ES-I3 (cell line): Measurements from ENCODE around the gene POMT1.

ENCODE experiments used
- H3K36me3 ChIP-seq: 2 replicates; pipeline ENCODE4 v1.6.1; 2013; ENCODE audit warnings: mild to moderate bottlenecking, low read length, control low read depth, moderate library complexity; ENCODE audit not compliant: insufficient read depth
- H3K4me1 ChIP-seq: 2 replicates; pipeline ENCODE4 v1.6.1; 2013; ENCODE audit warnings: mild to moderate bottlenecking, control low read depth, low read length; ENCODE audit not compliant: insufficient read depth
- H3K9ac ChIP-seq: 2 replicates; pipeline ENCODE4 v1.6.1; 2013; ENCODE audit warnings: low read depth, mild to moderate bottlenecking, low read length, moderate library complexity
- H3K9me3 ChIP-seq: 2 replicates; pipeline ENCODE4 v1.6.1; 2013; ENCODE audit warnings: mild to moderate bottlenecking, low read length, moderate library complexity; ENCODE audit not compliant: control insufficient read depth, insufficient read depth

The POMT1 gene

DNA sequence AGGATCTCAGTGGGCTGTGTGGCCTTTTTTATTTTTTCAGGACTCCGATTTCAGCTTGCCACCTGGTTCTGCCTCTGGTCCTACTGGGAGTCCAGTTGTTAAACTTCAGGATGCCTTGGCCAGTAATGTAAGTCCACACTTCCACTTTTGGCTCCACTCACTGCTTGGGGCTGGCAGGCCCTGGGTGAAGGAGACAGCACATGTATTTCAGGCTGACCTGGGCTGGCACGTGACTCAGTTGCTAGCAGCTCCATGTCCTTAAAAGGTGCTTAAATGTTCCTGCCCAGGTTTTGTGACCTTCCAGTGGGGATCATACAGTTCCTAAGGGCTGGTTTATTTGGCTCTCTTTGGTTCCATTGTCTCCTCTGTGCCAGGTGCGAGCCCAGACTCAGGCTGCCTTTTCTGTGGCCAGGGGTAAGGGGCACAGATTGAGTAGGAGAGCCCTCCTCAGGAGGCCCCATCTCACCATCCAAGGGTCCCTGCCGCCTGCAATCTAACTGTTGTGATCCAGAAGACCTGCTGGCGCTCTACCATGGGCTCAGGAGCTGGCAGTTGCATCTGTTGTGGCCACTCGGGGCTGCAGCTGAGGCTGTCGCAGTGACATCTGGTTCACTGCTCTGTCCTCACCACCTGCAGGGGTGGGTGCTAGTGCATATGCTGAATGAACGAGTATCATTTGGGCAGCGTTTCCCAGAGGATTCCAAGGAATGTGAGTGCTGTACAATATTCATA, 19.2 kb upstream of the POMT1 start:
- no peak overlapping the region for H3K9ac ChIP-seq
- H3K4me1 ChIP-seq = no peaks in the 10 kb centered on the region
- no peaks in the 10 kb centered on the region for H3K9me3 ChIP-seq
- peaks cover 61% of the 10 kb centered on the region for H3K36me3 ChIP-seq

DNA sequence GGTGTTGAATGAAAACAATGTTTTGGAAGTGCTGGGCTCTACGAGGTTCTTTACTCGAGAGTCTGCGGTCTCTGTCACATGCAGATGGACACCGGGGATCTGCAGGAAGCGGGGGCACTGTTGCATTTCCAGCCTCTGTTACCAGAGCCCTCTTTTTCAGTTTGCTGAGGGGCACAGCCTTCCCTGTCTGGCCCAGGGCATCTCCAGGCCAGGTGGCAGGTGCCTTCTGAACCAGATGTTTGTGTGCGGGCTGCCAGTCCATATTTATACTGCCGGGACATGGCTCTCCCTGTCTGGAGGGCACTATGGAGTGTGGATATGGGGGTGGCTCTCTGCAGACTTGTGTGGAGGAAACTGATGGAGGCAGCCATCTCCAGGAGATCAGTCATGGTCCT, 18.7 kb upstream of the POMT1 start:
- no peak overlapping the region for H3K9ac ChIP-seq
- H3K36me3 ChIP-seq = peaks cover 56% of the 10 kb centered on the region
- no peaks in the 10 kb centered on the region for H3K9me3 ChIP-seq
- H3K4me1 ChIP-seq = no peaks in the 10 kb centered on the region

DNA sequence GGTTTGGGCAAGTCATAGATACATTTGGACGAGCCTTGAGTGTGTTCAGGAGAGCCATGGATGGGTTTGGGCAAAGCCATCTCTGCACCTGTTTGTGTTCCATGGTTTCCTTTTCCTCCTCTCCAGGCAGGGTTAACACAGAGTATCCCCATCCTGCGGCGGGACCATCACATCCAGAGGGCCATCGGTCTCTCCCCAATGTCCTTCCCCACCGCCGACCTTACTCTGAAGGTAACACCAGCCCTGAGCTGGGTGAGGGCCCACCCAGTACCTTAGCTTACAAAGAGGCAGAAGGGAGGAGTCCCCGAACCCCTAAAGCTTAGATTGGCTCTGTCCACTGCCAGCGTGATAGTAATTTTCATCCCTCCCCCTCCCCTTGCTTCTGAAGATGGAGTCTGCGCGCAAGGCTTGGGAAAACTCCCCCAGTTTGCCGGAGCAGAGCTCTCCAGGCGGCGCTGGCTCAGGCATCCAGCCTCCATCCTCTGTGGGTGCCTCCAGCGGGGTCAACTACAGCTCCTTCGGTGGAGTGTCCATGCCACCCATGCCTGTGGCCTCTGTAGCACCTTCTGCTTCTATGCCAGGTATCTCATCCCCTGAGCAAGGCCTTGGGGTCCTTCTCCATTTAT, 18.0 kb upstream of the POMT1 start:
- Histone ChIP-seq H3K9me3 (no peaks in the 10 kb centered on the region), H3K9ac (no peak overlapping the region), H3K36me3 (peaks cover 55% of the 10 kb centered on the region), H3K4me1 (no peaks in the 10 kb centered on the region)

DNA sequence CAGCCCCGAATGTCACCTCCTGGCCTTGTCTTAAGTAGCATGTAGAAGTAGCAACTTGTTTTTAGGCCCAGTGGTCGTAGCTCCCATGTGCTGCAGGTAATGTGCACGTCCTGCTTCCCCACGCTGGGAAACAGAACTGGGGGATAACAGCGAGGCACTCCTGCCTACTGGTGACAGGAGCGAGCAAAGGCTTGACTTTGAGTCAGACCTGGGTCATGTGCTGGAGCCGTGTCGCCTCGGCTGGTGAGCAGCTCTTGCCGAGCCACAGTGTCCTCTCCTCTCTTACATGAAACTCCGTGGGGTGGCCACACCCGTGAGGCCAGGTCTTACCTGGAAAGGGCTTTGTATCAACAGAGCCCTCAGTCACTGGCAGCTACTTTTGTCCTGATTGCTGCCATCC, 17.5 kb upstream of the POMT1 start:
- Histone ChIP-seq H3K9ac (no peak overlapping the region), H3K36me3 (peaks cover 54% of the 10 kb centered on the region)

DNA sequence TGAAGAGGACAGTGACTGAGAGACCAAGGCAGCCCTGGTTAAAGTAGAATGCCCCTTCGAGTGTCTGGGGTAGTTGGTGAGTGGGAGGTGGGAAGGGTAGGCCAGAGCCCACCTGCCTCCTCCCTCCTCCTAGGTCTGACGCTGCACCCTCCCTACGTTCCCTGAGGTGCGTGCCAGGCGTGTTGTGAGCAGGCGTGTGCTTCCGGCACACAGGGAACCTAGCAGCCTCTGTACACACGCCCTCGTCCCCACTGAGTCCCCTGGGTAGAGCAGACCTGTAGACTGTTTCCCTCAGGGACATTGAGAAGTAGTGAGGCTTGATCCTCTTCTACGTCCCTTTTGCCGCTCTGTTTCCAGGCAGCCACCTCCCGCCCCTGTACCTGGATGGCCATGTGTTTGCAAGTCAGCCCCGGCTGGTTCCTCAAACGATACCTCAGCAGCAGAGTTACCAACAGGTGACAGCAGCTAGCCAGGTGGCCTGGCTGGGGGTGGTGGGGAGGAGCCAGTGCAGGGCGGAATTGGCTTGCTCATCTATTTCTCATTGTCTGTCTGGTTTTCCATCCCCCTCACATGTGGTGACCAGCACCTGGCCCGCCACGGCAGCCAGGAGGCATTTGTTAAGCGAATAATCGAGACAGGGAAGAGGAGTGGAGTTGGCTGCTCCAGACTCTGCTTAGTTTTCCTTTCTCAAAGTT, 16.8 kb upstream of the POMT1 start:
- Histone ChIP-seq H3K36me3 (peaks cover 54% of the 10 kb centered on the region), H3K4me1 (no peaks in the 10 kb centered on the region), H3K9ac (no peak overlapping the region), H3K9me3 (no peaks in the 10 kb centered on the region)

More for the DNA sequence above, 17.5 kb upstream of the POMT1 start:
- Histone ChIP-seq H3K9me3 (no peaks in the 10 kb centered on the region), H3K4me1 (no peaks in the 10 kb centered on the region)

DNA sequence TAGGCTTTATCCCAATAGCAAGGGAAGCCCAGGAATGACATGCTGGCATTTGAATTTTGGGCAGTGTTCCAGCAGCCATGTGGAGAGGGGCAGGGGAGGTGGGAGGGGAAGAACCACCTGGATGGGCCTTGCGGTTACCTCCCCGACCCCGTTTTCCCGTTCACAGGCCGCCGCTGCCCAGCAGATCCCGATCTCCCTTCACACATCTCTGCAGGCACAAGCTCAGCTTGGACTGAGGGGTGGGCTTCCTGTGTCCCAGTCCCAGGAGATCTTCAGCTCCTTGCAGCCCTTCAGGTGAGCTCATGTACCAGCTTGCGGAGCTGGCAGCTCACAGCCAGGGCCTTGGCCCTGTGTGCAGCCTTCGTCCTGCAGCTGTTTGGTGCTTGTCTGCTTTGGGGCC, 15.7 kb upstream of the POMT1 start:
- no peaks in the 10 kb centered on the region for H3K4me1 ChIP-seq
- peaks cover 62% of the 10 kb centered on the region for H3K36me3 ChIP-seq
- H3K9me3 ChIP-seq = no peaks in the 10 kb centered on the region
- no peak overlapping the region for H3K9ac ChIP-seq

DNA sequence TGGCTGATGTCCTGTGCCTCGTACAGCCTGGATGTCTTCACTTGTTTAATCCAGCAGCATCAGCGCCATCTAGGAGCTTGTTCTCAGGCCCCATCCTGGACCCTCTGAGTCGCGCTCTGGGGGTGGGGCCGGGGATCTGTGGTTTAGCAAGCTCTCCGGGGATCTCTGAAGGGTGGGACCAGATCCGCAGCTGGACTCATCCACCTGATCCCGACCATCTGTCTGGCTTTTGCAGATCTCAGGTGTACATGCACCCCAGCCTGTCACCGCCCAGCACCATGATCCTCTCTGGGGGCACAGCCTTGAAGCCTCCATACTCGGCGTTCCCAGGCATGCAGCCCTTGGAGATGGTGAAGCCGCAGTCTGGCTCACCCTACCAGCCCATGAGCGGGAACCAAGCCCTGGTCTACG, 15.1 kb upstream of the POMT1 start:
- Histone ChIP-seq H3K36me3 (peaks cover 66% of the 10 kb centered on the region), H3K9ac (no peak overlapping the region), H3K4me1 (no peaks in the 10 kb centered on the region)

DNA sequence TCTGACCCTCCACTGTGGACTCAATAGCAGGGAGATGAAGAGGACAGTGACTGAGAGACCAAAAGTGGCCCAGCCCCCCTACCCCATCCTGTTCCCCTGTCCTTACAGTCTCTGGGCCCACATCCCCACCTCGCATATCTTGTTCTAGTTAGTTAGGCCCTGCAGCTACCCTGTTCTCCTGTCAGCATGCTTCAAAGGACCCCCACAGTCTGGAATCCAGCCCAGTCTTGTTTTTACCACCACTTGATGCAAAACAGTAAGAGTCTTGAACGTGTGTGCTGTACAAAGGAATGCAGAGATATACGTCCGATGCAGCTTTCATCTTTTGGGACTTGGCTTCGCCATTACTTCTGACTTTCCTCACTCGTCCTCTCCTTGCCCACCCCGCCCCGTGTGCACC, 12.2 kb upstream of the POMT1 start:
- Histone ChIP-seq H3K36me3 (peaks cover 68% of the 10 kb centered on the region), H3K9ac (no peak overlapping the region), H3K4me1 (no peaks in the 10 kb centered on the region), H3K9me3 (no peaks in the 10 kb centered on the region)

More for the DNA sequence above, 15.1 kb upstream of the POMT1 start:
- no peaks in the 10 kb centered on the region for H3K9me3 ChIP-seq

- Histone ChIP-seq H3K9ac (no peak overlapping the region), H3K9me3 (no peaks in the 10 kb centered on the region), H3K4me1 (no peaks in the 10 kb centered on the region), H3K36me3 (peaks cover 71% of the 10 kb centered on the region)
Measured at GRCh38 chr9:131491001-131491710, 11.6 kb upstream of the POMT1 start.

GRCh38 chr9:131492070-131492469, 10.6 kb upstream of the POMT1 start:
- H3K9me3 ChIP-seq = no peaks in the 10 kb centered on the region
- H3K36me3 ChIP-seq = peaks cover 72% of the 10 kb centered on the region
- H3K9ac ChIP-seq = no peak overlapping the region
- H3K4me1 ChIP-seq = no peaks in the 10 kb centered on the region

DNA sequence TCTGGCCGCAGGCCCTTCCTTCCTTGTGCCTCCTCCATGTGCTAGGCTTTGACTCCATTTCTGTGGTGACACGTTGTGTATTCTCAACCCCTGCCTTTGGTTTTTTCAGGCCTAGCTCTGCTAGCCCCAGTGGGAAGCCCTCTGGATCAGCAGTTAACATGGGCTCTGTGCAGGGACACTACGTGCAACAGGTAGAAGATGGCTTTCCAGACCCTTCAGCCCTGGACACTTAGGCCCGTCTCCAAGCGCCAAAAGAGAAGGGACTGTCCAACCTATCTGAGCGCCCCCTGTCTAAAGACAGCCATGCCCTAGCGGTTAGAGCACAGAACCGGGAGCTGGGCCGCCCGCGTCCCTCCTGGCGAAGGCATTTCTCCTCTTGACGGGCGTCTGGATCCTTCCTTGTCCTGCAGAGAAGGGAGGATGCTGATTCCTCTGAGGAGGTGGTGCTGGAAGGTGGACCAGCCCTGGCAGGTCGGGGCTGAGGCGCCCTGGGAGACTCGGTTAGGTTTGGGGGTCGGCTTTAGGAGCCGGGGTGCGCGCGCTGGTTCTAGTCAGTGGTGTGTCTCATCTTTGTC, 8.3 kb upstream of the POMT1 start:
- Histone ChIP-seq H3K9me3 (no peaks in the 10 kb centered on the region), H3K36me3 (peaks cover 76% of the 10 kb centered on the region), H3K4me1 (no peaks in the 10 kb centered on the region), H3K9ac (no peak overlapping the region)

DNA sequence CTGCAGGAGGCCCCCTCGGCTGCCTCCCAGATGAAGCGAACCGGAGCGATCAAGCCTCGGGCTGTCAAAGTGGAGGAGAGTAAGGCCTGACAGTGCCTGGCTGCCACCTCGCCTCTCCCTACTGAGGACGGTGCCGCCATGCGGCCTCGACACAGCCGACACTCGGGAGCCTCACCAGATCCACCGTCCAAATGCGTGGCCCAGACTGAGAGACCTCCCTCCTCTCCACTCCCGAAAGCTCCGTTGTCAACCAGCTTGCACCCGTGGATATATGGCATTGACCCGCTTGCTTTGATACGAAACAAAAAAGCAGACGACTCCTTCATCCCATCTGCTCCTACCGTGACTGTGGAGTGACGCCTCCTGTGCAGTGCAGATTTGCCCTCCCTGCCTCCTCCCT, 6.9 kb upstream of the POMT1 start:
- H3K9ac ChIP-seq = no peak overlapping the region
- H3K9me3 ChIP-seq = no peaks in the 10 kb centered on the region
- no peaks in the 10 kb centered on the region for H3K4me1 ChIP-seq
- H3K36me3 ChIP-seq = peaks cover 64% of the 10 kb centered on the region

GRCh38 chr9:131496844-131497405, 5.8 kb upstream of the POMT1 start:
- no peak overlapping the region for H3K9ac ChIP-seq
- H3K4me1 ChIP-seq = no peaks in the 10 kb centered on the region; the same call in 1 of the 2 replicates
- no peaks in the 10 kb centered on the region for H3K9me3 ChIP-seq
- peaks cover 53% of the 10 kb centered on the region for H3K36me3 ChIP-seq

GRCh38 chr9:131499254-131499767, 3.4 kb upstream of the POMT1 start:
- Histone ChIP-seq H3K9ac (no peak overlapping the region), H3K4me1 (no peaks in the 10 kb centered on the region; the same call in 1 of the 2 replicates), H3K9me3 (no peaks in the 10 kb centered on the region), H3K36me3 (peaks cover 30% of the 10 kb centered on the region)
